HG02610 (cell line): ENCODE data around the gene ENOX1.

Source experiments
- ATAC-seq: cut with Tn5 transposase; IDR thresholded peaks from one replicate; pipeline ENCODE4 v1.9.1; 2021; ENCODE audit warnings: mild to moderate bottlenecking, moderate library complexity; ENCODE audit not compliant: unreplicated experiment

ENOX1 gene

GRCh38 chr13:43267916-43268315 lies 518.9 kb downstream of the ENOX1 start:
- no peak for ATAC-seq

GRCh38 chr13:43266936-43267615 lies 519.7 kb downstream of the ENOX1 start:
- ATAC-seq, result no peak

- ATAC-seq, result no peak
Observed at GRCh38 chr13:43265028-43265427, 521.7 kb downstream of the ENOX1 start.

- ATAC-seq, result no peak
Observed at GRCh38 chr13:43264458-43264857, 522.3 kb downstream of the ENOX1 start.

GRCh38 chr13:43263047-43263446 lies 523.7 kb downstream of the ENOX1 start:
- ATAC-seq, result no peak

- ATAC-seq, result no peak
Observed at GRCh38 chr13:43260999-43261398, 525.8 kb downstream of the ENOX1 start.

GRCh38 chr13:43258771-43259170 lies 528.0 kb downstream of the ENOX1 start:
- ATAC-seq, result no peak

- ATAC-seq, result no peak
Observed at GRCh38 chr13:43257765-43258164, 529.0 kb downstream of the ENOX1 start.

GRCh38 chr13:43251961-43252360 lies 534.8 kb downstream of the ENOX1 start:
- no peak for ATAC-seq

GRCh38 chr13:43246382-43246781 lies 540.4 kb downstream of the ENOX1 start:
- ATAC-seq, result no peak

- ATAC-seq, result no peak
Observed at GRCh38 chr13:43245374-43245964, 541.3 kb downstream of the ENOX1 start.

GRCh38 chr13:43244481-43244880 lies 542.3 kb downstream of the ENOX1 start:
- ATAC-seq, result no peak

- no peak for ATAC-seq
Observed at GRCh38 chr13:43243711-43244110, 543.1 kb downstream of the ENOX1 start.

- ATAC-seq, result no peak
Observed at GRCh38 chr13:43242040-43242439, 544.7 kb downstream of the ENOX1 start.

- ATAC-seq, result peak; percentile 80
Observed at GRCh38 chr13:43240278-43240677, 546.5 kb downstream of the ENOX1 start.

- ATAC-seq, result no peak
Observed at GRCh38 chr13:43239275-43239840, 547.4 kb downstream of the ENOX1 start.

- no peak for ATAC-seq
Observed at GRCh38 chr13:43238341-43239083, 548.3 kb downstream of the ENOX1 start.

- ATAC-seq, result no peak
Observed at GRCh38 chr13:43237616-43238015, 549.2 kb downstream of the ENOX1 start.

- no peak for ATAC-seq
Observed at GRCh38 chr13:43235028-43235427, 551.7 kb downstream of the ENOX1 start.

GRCh38 chr13:43232873-43233265 lies 553.9 kb downstream of the ENOX1 start:
- no peak for ATAC-seq

- no peak for ATAC-seq
Observed at GRCh38 chr13:43232144-43232872, 554.5 kb downstream of the ENOX1 start.
